H1 (cell line): ENCODE measurements around the gene CCDC40. TPM values are rescaled to one million over a fixed set of nuclear protein-coding genes. Genes with fewer than 3 reads are reported as not detected.

ENCODE experiments used
- ASH2L ChIP-seq: fragments of 200-600, 300-600 bp; sonication (generic); IDR thresholded peaks from one replicate; pipeline ENCODE4 v1.7.1; 2017; ENCODE audit warnings: low read length
- ATF2 ChIP-seq: IDR thresholded peaks from 2 replicates; pipeline ENCODE4 v1.6.1; 2012; ENCODE audit warnings: low read length, inconsistent platforms
- CREB1 ChIP-seq: IDR thresholded peaks from 2 replicates; pipeline ENCODE4 v1.6.1; 2012; ENCODE audit warnings: inconsistent platforms
- E2F6 ChIP-seq: IDR thresholded peaks from 2 replicates; pipeline ENCODE4 v1.6.1; 2012; ENCODE audit warnings: inconsistent platforms
- GABPA ChIP-seq: IDR thresholded peaks from 2 replicates; pipeline ENCODE4 v1.6.1; 2011; ENCODE audit warnings: mild to moderate bottlenecking, low read length, moderate library complexity, borderline replicate concordance; ENCODE audit not compliant: insufficient read depth
- HDAC2 ChIP-seq, 2 experiments: fragments of 300-600 bp in 1 of 2; sonication (generic) in 1 of 2; IDR thresholded peaks; 2 replicates each; pipeline ENCODE4 v1.6.1; 2011 to 2012; ENCODE audit warnings: low read depth in 2 of 2, low read length in 2 of 2, mild to moderate bottlenecking in 2 of 2, moderate library complexity in 2 of 2, borderline replicate concordance in 1 of 2, inconsistent platforms in 1 of 2
- JUN ChIP-seq: IDR thresholded peaks from 2 replicates; pipeline ENCODE4 v1.6.1; 2011; ENCODE audit warnings: low read depth, mild to moderate bottlenecking, improper control_type of control experiment, low read length
- JUND ChIP-seq: IDR thresholded peaks from 2 replicates; pipeline ENCODE4 v1.6.1; 2011; ENCODE audit warnings: mild to moderate bottlenecking, improper control_type of control experiment, low read length
- KDM1A ChIP-seq: fragments of 200-600, 300-600 bp; sonication (generic); IDR thresholded peaks from 2 replicates; pipeline ENCODE4 v1.7.1; 2016; ENCODE audit warnings: mild to moderate bottlenecking, low read length, borderline replicate concordance
- KDM5A ChIP-seq: fragments of 200-600 bp; IDR thresholded peaks from 2 replicates; pipeline ENCODE4 v1.7.1; 2012; ENCODE audit warnings: mild to moderate bottlenecking, low read length, inconsistent platforms, mixed read lengths
- MAFK ChIP-seq: IDR thresholded peaks from 2 replicates; pipeline ENCODE4 v1.6.1; 2012; ENCODE audit warnings: low read depth, mild to moderate bottlenecking, improper control_type of control experiment, low read length
- NRF1 ChIP-seq: IDR thresholded peaks from 2 replicates; pipeline ENCODE4 v1.6.1; 2011; ENCODE audit warnings: mild to moderate bottlenecking, low read depth, low read length, improper control_type of control experiment
- PHF8 ChIP-seq: fragments of 200-600 bp; sonication (generic); conservative IDR thresholded peaks from 2 replicates; pipeline ENCODE4 v1.7.1; 2012; ENCODE audit warnings: low read depth, mild to moderate bottlenecking, inconsistent platforms, low read length, moderate library complexity
- POU5F1 ChIP-seq: IDR thresholded peaks from 2 replicates; pipeline ENCODE4 v1.6.1; 2011; ENCODE audit warnings: low read depth, mild to moderate bottlenecking, low read length, moderate library complexity
- RAD21 ChIP-seq, 2 experiments: IDR thresholded peaks in 1 of 2; conservative IDR thresholded peaks in 1 of 2; 2 replicates each; pipeline ENCODE4 v1.6.1; 2011; ENCODE audit warnings: low read depth in 2 of 2, low read length in 2 of 2, improper control_type of control experiment in 1 of 2, inconsistent platforms in 1 of 2, mild to moderate bottlenecking in 1 of 2, moderate library complexity in 1 of 2
- SIN3A ChIP-seq, 2 experiments: IDR thresholded peaks in 1 of 2; conservative IDR thresholded peaks in 1 of 2; 2 replicates each; pipeline ENCODE4 v1.6.1; 2011 to 2012; ENCODE audit warnings: low read length in 2 of 2, improper control_type of control experiment in 1 of 2, low read depth in 1 of 2, mild to moderate bottlenecking in 1 of 2
- SIRT6 ChIP-seq: IDR thresholded peaks from one replicate; pipeline ENCODE4 v1.7.1; 2012; ENCODE audit warnings: low read length, inconsistent platforms
- SIX5 ChIP-seq: IDR thresholded peaks from 2 replicates; pipeline ENCODE4 v1.6.1; 2011; ENCODE audit warnings: mild to moderate bottlenecking, low read depth, low read length
- SRF ChIP-seq: IDR thresholded peaks from 2 replicates; pipeline ENCODE4 v1.6.1; 2011; ENCODE audit warnings: mild to moderate bottlenecking, low read depth, low read length, moderate library complexity
- TAF7 ChIP-seq: optimal IDR thresholded peaks from 2 replicates; pipeline ENCODE3; 2011; ENCODE audit warnings: low read depth, mild to moderate bottlenecking, inconsistent platforms, low read length, moderate library complexity, borderline replicate concordance
- TCF12 ChIP-seq: IDR thresholded peaks from 2 replicates; pipeline ENCODE4 v1.6.1; 2011; ENCODE audit warnings: low read depth, mild to moderate bottlenecking, low read length
- TEAD4 ChIP-seq: IDR thresholded peaks from 2 replicates; pipeline ENCODE4 v1.6.1; 2012; ENCODE audit warnings: low read depth, low read length, inconsistent platforms, mixed read lengths
- polyA plus RNA-seq, 7 experiments: library from polyadenylated mRNA; depleted of rRNA in 3 of 7; stranded (reverse) in 5 of 7; unstranded in 2 of 7; fragments of >200 nt in 5 of 7; fragments of 200-250 nt in 2 of 7; gene quantifications; 1 replicate in 5 of 7; 2 replicates in 1 of 7; 4 replicates in 1 of 7; pipeline versions ENCODE4 v1.2.1 to v1.2.3, GENCODE V29; 2011 to 2013; ENCODE audit warnings: missing spikeins in 2 of 7, mixed read lengths in 2 of 7
- total RNA-seq: library from RNA; stranded (reverse); fragmentation: NEBNext Ultra II Directional; extraction: Animal tissue kit (Norgen Biotek cat#: 25700); gene quantifications from 2 replicates; pipeline ENCODE4 v1.2.1, GENCODE V29; 2021

Gene CCDC40
- total and polyA plus RNA-seq, 2 of the 8 experiments (the other 6 are each of a cell fraction or from before 2014, with no cell fraction given): 4.1 to 11.5 TPM

- TF ChIP-seq SRF (peak; percentile 60), TCF12 (0 out of 2 replicates have a peak, but pooled peaks have one; percentile 64), POU5F1 (0 out of 2 replicates have a peak, but pooled peaks have one; percentile 18), SIN3A (conservative IDR thresholded peaks at IDR 0.05 in 1 of 2, IDR thresholded peaks at IDR 0.05 in 1 of 2; ENCODE audit: low read depth in 1 of 2, low read length in 2 of 2) (peak; percentile 24 to 38; a peak in 1 of 4 replicates), CREB1 (peak; percentile 39; the same call in 1 of the 2 replicates), E2F6 (peak; percentile 10; the same call in 1 of the 2 replicates), NRF1 (no peak), TAF7 (peak; percentile 67), ATF2 (peak; percentile 94), GABPA (no peak), JUN (no peak), KDM1A (peak; percentile 30; the same call in 1 of the 2 replicates), KDM5A (no peak), SIX5 (no peak), RAD21 (IDR thresholded peaks at IDR 0.05 in 1 of 2, conservative IDR thresholded peaks at IDR 0.05 in 1 of 2; ENCODE audit: low read depth in 2 of 2, low read length in 2 of 2) (peak; percentile 58 to 70), ASH2L (peak; percentile 50), SIRT6 (no peak), PHF8 (0 out of 2 replicates have a peak, but pooled peaks have one; percentile 27), TEAD4 (peak; percentile 43), JUND (peak; percentile 49), HDAC2 (IDR thresholded peaks at IDR 0.05; ENCODE audit: borderline replicate concordance in 1 of 2, low read depth in 2 of 2, low read length in 2 of 2) (peak; percentile 62 to 87; a peak in 2 of 4 replicates), MAFK (no peak)
Measured at GRCh38 chr17:80124351-80124981, 88.0 kb downstream of the CCDC40 start (continued).
